H9 (cell line): ENCODE data around the gene SYT9. TPM values are rescaled to one million over a fixed set of nuclear protein-coding genes. Genes with fewer than 3 reads are reported as not detected.

Source experiments
- DNase-seq: peaks from one replicate; pipeline ENCODE4 v3.0.0-alpha.2; 2017
- H2AFZ ChIP-seq: one replicate; pipeline ENCODE4 v1.6.1; 2013; ENCODE audit warnings: mild to moderate bottlenecking, low read length, control low read depth, moderate library complexity
- H2AK5ac ChIP-seq: 2 replicates; pipeline ENCODE4 v1.6.1; 2013; ENCODE audit warnings: low read length, control low read depth, mixed read lengths; ENCODE audit not compliant: insufficient read length
- H2BK120ac ChIP-seq: one replicate; pipeline ENCODE4 v1.6.1; 2013; ENCODE audit warnings: low read depth, mild to moderate bottlenecking, low read length, control low read depth, inconsistent platforms; ENCODE audit not compliant: poor library complexity, severe bottlenecking
- H2BK12ac ChIP-seq: 2 replicates; pipeline ENCODE4 v1.6.1; 2013; ENCODE audit warnings: low read length, control low read depth, mixed read lengths, low read depth; ENCODE audit not compliant: insufficient read length
- H2BK15ac ChIP-seq: 2 replicates; pipeline ENCODE4 v1.6.1; 2013; ENCODE audit warnings: low read depth, low read length, control low read depth
- H2BK20ac ChIP-seq: one replicate; pipeline ENCODE4 v1.6.1; 2013; ENCODE audit warnings: low read depth, mild to moderate bottlenecking, low read length, control low read depth, inconsistent platforms; ENCODE audit not compliant: poor library complexity, severe bottlenecking
- H2BK5ac ChIP-seq: 2 replicates; pipeline ENCODE4 v1.6.1; 2013; ENCODE audit warnings: low read length, control low read depth, mixed read lengths; ENCODE audit not compliant: insufficient read length
- H3K14ac ChIP-seq: 2 replicates; pipeline ENCODE4 v1.6.1; 2013; ENCODE audit warnings: low read length, control low read depth; ENCODE audit not compliant: insufficient read depth
- H3K18ac ChIP-seq: 2 replicates; pipeline ENCODE4 v1.6.1; 2013; ENCODE audit warnings: low read depth, mild to moderate bottlenecking, mixed read lengths, low read length, control low read depth; ENCODE audit not compliant: insufficient read length
- H3K23ac ChIP-seq: 2 replicates; pipeline ENCODE4 v1.6.1; 2013; ENCODE audit warnings: low read length, control low read depth, mixed read lengths, low read depth; ENCODE audit not compliant: insufficient read length
- H3K23me2 ChIP-seq: 2 replicates; pipeline ENCODE4 v1.6.1; 2013; ENCODE audit warnings: low read depth, mild to moderate bottlenecking, mixed read lengths, low read length, control low read depth; ENCODE audit not compliant: insufficient read length, poor library complexity, severe bottlenecking
- H3K27ac ChIP-seq: 2 replicates; pipeline ENCODE4 v1.5.1; 2013; ENCODE audit warnings: low read length, control low read depth, mixed read lengths, low read depth; ENCODE audit not compliant: insufficient read length
- H3K27me3 ChIP-seq: 2 replicates; pipeline ENCODE4 v1.6.1; 2013; ENCODE audit warnings: low read length, control low read depth, inconsistent platforms; ENCODE audit not compliant: insufficient read depth
- H3K4ac ChIP-seq: 2 replicates; pipeline ENCODE4 v1.6.1; 2013; ENCODE audit warnings: low read depth, mild to moderate bottlenecking, control low read depth, inconsistent platforms, low read length, moderate library complexity
- H3K4me1 ChIP-seq: 2 replicates; pipeline ENCODE4 v1.6.1; 2013; ENCODE audit warnings: low read length, control low read depth, inconsistent platforms; ENCODE audit not compliant: insufficient read depth
- H3K4me2 ChIP-seq: 2 replicates; pipeline ENCODE4 v1.6.1; 2013; ENCODE audit warnings: low read length, control low read depth, mixed read lengths; ENCODE audit not compliant: insufficient read length, insufficient read depth
- H3K56ac ChIP-seq: 2 replicates; pipeline ENCODE4 v1.6.1; 2013; ENCODE audit warnings: low read depth, mild to moderate bottlenecking, mixed read lengths, low read length, control low read depth; ENCODE audit not compliant: insufficient read length
- H3K79me1 ChIP-seq: 2 replicates; pipeline ENCODE4 v1.6.1; 2013; ENCODE audit warnings: low read depth, mild to moderate bottlenecking, moderate library complexity, low read length, control low read depth, inconsistent platforms; ENCODE audit not compliant: insufficient read depth, poor library complexity, severe bottlenecking
- H3K79me2 ChIP-seq: 2 replicates; pipeline ENCODE4 v1.6.1; 2013; ENCODE audit warnings: low read length, control low read depth, inconsistent platforms; ENCODE audit not compliant: insufficient read depth
- H3K9ac ChIP-seq: 2 replicates; pipeline ENCODE4 v1.6.1; 2013; ENCODE audit warnings: low read length, control low read depth, mixed read lengths; ENCODE audit not compliant: insufficient read length; ENCODE audit errors: extremely low read depth
- H3K9me3 ChIP-seq: one replicate; pipeline ENCODE4 v1.6.1; 2013; ENCODE audit warnings: low read depth, low read length, inconsistent platforms; ENCODE audit not compliant: control insufficient read depth
- H3T11ph ChIP-seq: one replicate; pipeline ENCODE4 v1.6.1; 2013; ENCODE audit warnings: mild to moderate bottlenecking, low read length, control low read depth, inconsistent platforms
- H4K20me1 ChIP-seq: one replicate; pipeline ENCODE4 v1.6.1; 2013; ENCODE audit not compliant: control insufficient read depth, insufficient read length, insufficient read depth
- H4K5ac ChIP-seq: 2 replicates; pipeline ENCODE4 v1.6.1; 2013; ENCODE audit warnings: low read depth, mild to moderate bottlenecking, mixed read lengths, low read length, control low read depth; ENCODE audit not compliant: insufficient read length
- H4K8ac ChIP-seq: replicated peaks from 2 replicates; pipeline ENCODE4 v1.6.1; 2013; ENCODE audit warnings: low read length, control low read depth, mixed read lengths, low read depth; ENCODE audit not compliant: insufficient read length
- H4K91ac ChIP-seq: 2 replicates; pipeline ENCODE4 v1.6.1; 2013; ENCODE audit warnings: low read depth, mild to moderate bottlenecking, moderate library complexity, mixed read lengths, low read length, control low read depth; ENCODE audit not compliant: insufficient read length
- H3K27ac Mint-ChIP-seq, 3 experiments: 2 replicates in 2 of 3; 3 replicates in 1 of 3; pipeline ENCODE4 v1.8.0; 2020 to 2021; ENCODE audit warnings: mixed read lengths in 3 of 3, mild to moderate bottlenecking in 1 of 3, moderate library complexity in 1 of 3
- H3K27me3 Mint-ChIP-seq: 2 replicates; pipeline ENCODE4 v1.8.0; 2021; ENCODE audit warnings: low read depth, mild to moderate bottlenecking, moderate library complexity, mixed read lengths
- H3K36me3 Mint-ChIP-seq, 3 experiments: 2 replicates in 2 of 3; 3 replicates in 1 of 3; pipeline ENCODE4 v1.8.0; 2020 to 2021; ENCODE audit warnings: low read depth in 3 of 3, mixed read lengths in 3 of 3; ENCODE audit not compliant: insufficient read depth in 1 of 3
- H3K4me1 Mint-ChIP-seq, 2 experiments: 2 replicates each; pipeline ENCODE4 v1.8.0; 2020; ENCODE audit warnings: mixed read lengths in 2 of 2
- H3K4me3 Mint-ChIP-seq, 2 experiments: 2 replicates in 1 of 2; 3 replicates in 1 of 2; pipeline ENCODE4 v1.8.0; 2020 to 2021; ENCODE audit warnings: mild to moderate bottlenecking in 2 of 2, mixed read lengths in 2 of 2, moderate library complexity in 1 of 2
- H3K9me3 Mint-ChIP-seq, 2 experiments: 2 replicates in 1 of 2; 3 replicates in 1 of 2; pipeline ENCODE4 v1.8.0; 2020; ENCODE audit warnings: mild to moderate bottlenecking in 2 of 2, mixed read lengths in 2 of 2, moderate library complexity in 1 of 2
- WGBS: extraction: QIAGEN DNeasy Blood & Tissue Kit; methylation state at CpG from one replicate; pipeline ENCODE4 v1.1.7; 2013; ENCODE audit warnings: missing lambda C conversion rate, low lambda C conversion rate, mixed read lengths; ENCODE audit not compliant: insufficient read length; ENCODE audit errors: extremely low coverage; 5-methylcytosine and 5-hydroxymethylcytosine counted together
- total RNA-seq: library from RNA; stranded (reverse); gene quantifications from 2 replicates; pipeline ENCODE4 v1.2.1, GENCODE V29; 2021
- TF ChIP-seq, protein P1 (sequence below): fragments of 200-600 bp; sonication (generic); conservative IDR thresholded peaks from 3 replicates; pipeline ENCODE4 v1.8.0; 2021; ENCODE audit warnings: antibody characterized with exemption, mild to moderate bottlenecking

SYT9 gene
- total RNA-seq, 1 experiment from 2014 or later, result 0.63 TPM

- Histone ChIP-seq H4K20me1 (no peaks in the 10 kb centered on the region), H2BK20ac (no peak overlapping the region), H4K5ac (no peak overlapping the region), H3K27ac (no peak overlapping the region), H3K79me2 (no peaks in the 10 kb centered on the region), H3K14ac (no peak overlapping the region), H2BK5ac (no peak overlapping the region), H3K23ac (no peak overlapping the region), H3K79me1 (no peaks in the 10 kb centered on the region), H3K9me3 (no peaks in the 10 kb centered on the region), H3K56ac (no peak overlapping the region), H3K18ac (no peak overlapping the region), H3K4ac (no peak overlapping the region), H2BK120ac (no peak overlapping the region), H4K91ac (no peak overlapping the region), H4K8ac (no peak overlapping the region), H3K4me1 (no peaks in the 10 kb centered on the region), H2BK12ac (no peak overlapping the region), H3T11ph (no peak overlapping the region), H2AK5ac (no peak overlapping the region), H2AFZ (no peak overlapping the region), H3K23me2 (no peaks in the 10 kb centered on the region), H2BK15ac (no peak overlapping the region), H3K4me2 (no peak overlapping the region), H3K9ac (no peak overlapping the region), H3K27me3 (peaks cover 3% of the 10 kb centered on the region; the same call in 1 of the 2 replicates)
- DNase-seq, result no peak
- Mint-ChIP-seq H3K36me3 (no peaks in the 10 kb centered on the region), H3K4me3 (no peak overlapping the region), H3K9me3 (no peaks in the 10 kb centered on the region), H3K4me1 (peaks cover 0 to 3% of the 10 kb centered on the region in 2 experiments; a peak in 1 of 4 replicates), H3K27ac (no peak overlapping the region), H3K27me3 (no peaks in the 10 kb centered on the region)
- TF ChIP-seq, protein P1, sequence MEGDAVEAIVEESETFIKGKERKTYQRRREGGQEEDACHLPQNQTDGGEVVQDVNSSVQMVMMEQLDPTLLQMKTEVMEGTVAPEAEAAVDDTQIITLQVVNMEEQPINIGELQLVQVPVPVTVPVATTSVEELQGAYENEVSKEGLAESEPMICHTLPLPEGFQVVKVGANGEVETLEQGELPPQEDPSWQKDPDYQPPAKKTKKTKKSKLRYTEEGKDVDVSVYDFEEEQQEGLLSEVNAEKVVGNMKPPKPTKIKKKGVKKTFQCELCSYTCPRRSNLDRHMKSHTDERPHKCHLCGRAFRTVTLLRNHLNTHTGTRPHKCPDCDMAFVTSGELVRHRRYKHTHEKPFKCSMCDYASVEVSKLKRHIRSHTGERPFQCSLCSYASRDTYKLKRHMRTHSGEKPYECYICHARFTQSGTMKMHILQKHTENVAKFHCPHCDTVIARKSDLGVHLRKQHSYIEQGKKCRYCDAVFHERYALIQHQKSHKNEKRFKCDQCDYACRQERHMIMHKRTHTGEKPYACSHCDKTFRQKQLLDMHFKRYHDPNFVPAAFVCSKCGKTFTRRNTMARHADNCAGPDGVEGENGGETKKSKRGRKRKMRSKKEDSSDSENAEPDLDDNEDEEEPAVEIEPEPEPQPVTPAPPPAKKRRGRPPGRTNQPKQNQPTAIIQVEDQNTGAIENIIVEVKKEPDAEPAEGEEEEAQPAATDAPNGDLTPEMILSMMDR, result no peak
- no CpG with 5 or more reads among the region's 2 CpGs for WGBS
Measured at GRCh38 chr11:7381937-7382336, 130.2 kb downstream of the SYT9 start.
